SU-DHL-6 (cell line): ENCODE data around the gene HHAT.

Experiments used
- H2AFZ ChIP-seq: fragments of 200-600 bp; sonication (generic); 2 replicates; pipeline ENCODE4 v1.6.1; 2014; ENCODE audit warnings: low read depth, mild to moderate bottlenecking, moderate library complexity, mixed read lengths, antibody characterized with exemption, low read length; ENCODE audit not compliant: severe bottlenecking
- H3F3A ChIP-seq: fragments of 200-600 bp; shearing (Covaris generic); 2 replicates; pipeline ENCODE4 v1.6.0; 2016; ENCODE audit warnings: antibody characterized with exemption, mild to moderate bottlenecking; ENCODE audit not compliant: insufficient read depth
- H3K27ac ChIP-seq: fragments of 200-600 bp; sonication (generic); 2 replicates; pipeline ENCODE4 v1.5.1; 2016; ENCODE audit warnings: low read depth, mild to moderate bottlenecking, low read length, moderate library complexity, mixed read lengths
- H3K27me3 ChIP-seq: fragments of 200-600 bp; sonication (generic), shearing (Covaris generic); 2 replicates; pipeline ENCODE4 v1.6.0; 2014; ENCODE audit warnings: mild to moderate bottlenecking, low read length
- H3K36me3 ChIP-seq: fragments of 200-600 bp; sonication (generic); 2 replicates; pipeline ENCODE4 v1.6.1; 2014; ENCODE audit warnings: mild to moderate bottlenecking, low read length, mixed read lengths
- H3K4me2 ChIP-seq: fragments of 300-600, 200-600 bp; shearing (Covaris generic), sonication (generic); 2 replicates; pipeline ENCODE4 v1.6.0; 2014; ENCODE audit warnings: low read length, low read depth, mild to moderate bottlenecking; ENCODE audit not compliant: poor library complexity, severe bottlenecking
- H3K4me3 ChIP-seq: fragments of 200-600 bp; sonication (generic); 2 replicates; pipeline ENCODE4 v1.5.1; 2014; ENCODE audit warnings: antibody characterized with exemption, low read length, mild to moderate bottlenecking, mixed read lengths; ENCODE audit not compliant: insufficient read depth, poor library complexity, severe bottlenecking
- H3K79me2 ChIP-seq: fragments of 200-600 bp; sonication (generic); 2 replicates; pipeline ENCODE4 v1.6.1; 2014; ENCODE audit warnings: mild to moderate bottlenecking, low read length, moderate library complexity; ENCODE audit not compliant: insufficient read depth
- H3K9ac ChIP-seq: fragments of 200-600 bp; sonication (generic); 2 replicates; pipeline ENCODE4 v1.7.0; 2014; ENCODE audit warnings: mild to moderate bottlenecking, low read length
- H3K9me2 ChIP-seq: fragments of 200-600 bp; sonication (generic); replicated peaks from 2 replicates; pipeline ENCODE4 v1.6.1; 2014; ENCODE audit warnings: low read length; ENCODE audit not compliant: insufficient read depth
- H3K9me3 ChIP-seq: fragments of 200-600 bp; sonication (generic); 2 replicates; pipeline ENCODE4 v1.6.1; 2014; ENCODE audit warnings: low read length, mixed read lengths; ENCODE audit not compliant: insufficient read depth
- H4K20me1 ChIP-seq: fragments of 200-600 bp; sonication (generic); 2 replicates; pipeline ENCODE4 v1.6.1; 2014; ENCODE audit warnings: low read depth, mild to moderate bottlenecking, antibody characterized with exemption, low read length, moderate library complexity, mixed read lengths
- CTCF ChIP-seq: fragments of 200-600 bp; sonication (generic); IDR thresholded peaks from one replicate; pipeline ENCODE4 v1.5.1; 2017; ENCODE audit warnings: antibody characterized with exemption, mild to moderate bottlenecking, low read length, moderate library complexity; ENCODE audit not compliant: insufficient read depth, poor library complexity, severe bottlenecking
- EZH2phosphoT487 ChIP-seq: fragments of 200-600 bp; sonication (generic), shearing (Covaris generic); conservative IDR thresholded peaks from 2 replicates; pipeline ENCODE4 v1.6.1; 2018; ENCODE audit warnings: mild to moderate bottlenecking, antibody characterized with exemption, low read length, moderate library complexity, mixed read lengths

Gene HHAT

DNA sequence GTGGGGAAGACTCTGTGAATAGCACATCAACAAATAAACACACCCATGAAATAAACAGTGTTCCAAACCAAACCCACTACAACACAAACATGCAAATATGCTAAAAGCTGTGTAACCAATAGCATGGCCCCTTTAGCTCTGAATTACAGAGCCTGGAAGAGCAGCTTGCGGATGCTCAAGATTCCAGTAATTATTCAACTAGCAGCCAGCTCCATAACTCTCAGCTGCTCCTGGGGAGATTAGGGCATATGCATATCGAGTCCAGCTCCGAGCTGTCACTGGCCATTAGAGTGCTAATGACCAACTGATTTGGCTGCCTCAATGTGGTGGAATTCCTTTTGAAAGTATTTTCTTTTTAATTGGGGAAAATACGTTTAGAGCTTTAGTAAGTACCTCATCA is 207.1 kb downstream of the HHAT start:
- H3K27ac ChIP-seq: no peak overlapping the region
- no peaks in the 10 kb centered on the region for H3F3A ChIP-seq
- no peak overlapping the region for H3K4me2 ChIP-seq
- TF ChIP-seq CTCF (no peak), EZH2phosphoT487 (no peak)
- H3K9me3 ChIP-seq: no peaks in the 10 kb centered on the region
- no peak overlapping the region for H2AFZ ChIP-seq
- H4K20me1 ChIP-seq: no peaks in the 10 kb centered on the region
- no peaks in the 10 kb centered on the region for H3K79me2 ChIP-seq
- H3K4me3 ChIP-seq: no peak overlapping the region
- no peaks in the 10 kb centered on the region for H3K9me2 ChIP-seq
- H3K27me3 ChIP-seq: no peaks in the 10 kb centered on the region
- no peaks in the 10 kb centered on the region for H3K36me3 ChIP-seq
- no peak overlapping the region for H3K9ac ChIP-seq

GRCh38 chr1:210536254-210536961 is 207.7 kb downstream of the HHAT start:
- Histone ChIP-seq H4K20me1 (no peaks in the 10 kb centered on the region), H2AFZ (no peak overlapping the region), H3K27me3 (no peaks in the 10 kb centered on the region), H3K36me3 (no peaks in the 10 kb centered on the region), H3F3A (no peaks in the 10 kb centered on the region), H3K9ac (no peak overlapping the region), H3K79me2 (no peaks in the 10 kb centered on the region), H3K9me2 (no peaks in the 10 kb centered on the region), H3K4me3 (no peak overlapping the region), H3K4me2 (no peak overlapping the region), H3K27ac (no peak overlapping the region), H3K9me3 (no peaks in the 10 kb centered on the region)
- TF ChIP-seq CTCF: no peak
- TF ChIP-seq EZH2phosphoT487: no peak

GRCh38 chr1:210540288-210540687 is 211.6 kb downstream of the HHAT start:
- Histone ChIP-seq H4K20me1 (no peaks in the 10 kb centered on the region), H3K27me3 (no peaks in the 10 kb centered on the region), H3K36me3 (no peaks in the 10 kb centered on the region), H3K4me2 (no peak overlapping the region), H3K4me3 (no peak overlapping the region), H3K79me2 (no peaks in the 10 kb centered on the region), H3K9me2 (no peaks in the 10 kb centered on the region), H2AFZ (no peak overlapping the region), H3K9ac (no peak overlapping the region), H3K27ac (no peak overlapping the region), H3F3A (no peaks in the 10 kb centered on the region), H3K9me3 (no peaks in the 10 kb centered on the region)
- TF ChIP-seq CTCF (no peak), EZH2phosphoT487 (no peak)
